HG03196 (cell line): ENCODE data around the gene ALX4.

Source experiments
- ATAC-seq: cut with Tn5 transposase; IDR thresholded peaks from one replicate; pipeline ENCODE4 v1.9.1; 2021; ENCODE audit not compliant: unreplicated experiment

The ALX4 gene

GRCh38 chr11:44335919-44336318 is 26.0 kb upstream of the ALX4 start:
- no peak for ATAC-seq

- ATAC-seq: no peak
Observed at GRCh38 chr11:44335052-44335760, 25.3 kb upstream of the ALX4 start.

- no peak for ATAC-seq
Observed at GRCh38 chr11:44334356-44335004, 24.5 kb upstream of the ALX4 start.

GRCh38 chr11:44333271-44334218 is 23.6 kb upstream of the ALX4 start:
- no peak for ATAC-seq

- no peak for ATAC-seq
Observed at GRCh38 chr11:44332665-44333064, 22.7 kb upstream of the ALX4 start.

- ATAC-seq: no peak
Observed at GRCh38 chr11:44329472-44330230, 19.7 kb upstream of the ALX4 start.

- ATAC-seq: no peak
Observed at GRCh38 chr11:44328138-44328660, 18.3 kb upstream of the ALX4 start.

- no peak for ATAC-seq
Observed at GRCh38 chr11:44327730-44328129, 17.8 kb upstream of the ALX4 start.

- no peak for ATAC-seq
Observed at GRCh38 chr11:44326615-44327475, 16.9 kb upstream of the ALX4 start.

- ATAC-seq: no peak
Observed at GRCh38 chr11:44325698-44326097, 15.8 kb upstream of the ALX4 start.

GRCh38 chr11:44324749-44325525 is 15.0 kb upstream of the ALX4 start:
- ATAC-seq: no peak

- ATAC-seq: no peak
Observed at GRCh38 chr11:44324222-44324621, 14.3 kb upstream of the ALX4 start.

- no peak for ATAC-seq
Observed at GRCh38 chr11:44322243-44322642, 12.3 kb upstream of the ALX4 start.

GRCh38 chr11:44321059-44321458 is 11.1 kb upstream of the ALX4 start:
- no peak for ATAC-seq

- ATAC-seq: no peak
Observed at GRCh38 chr11:44320289-44320973, 10.5 kb upstream of the ALX4 start.

GRCh38 chr11:44319552-44320288 is 9.8 kb upstream of the ALX4 start:
- ATAC-seq: no peak

GRCh38 chr11:44319170-44319551 is 9.2 kb upstream of the ALX4 start:
- ATAC-seq: no peak

- no peak for ATAC-seq
Observed at GRCh38 chr11:44318369-44318768, 8.4 kb upstream of the ALX4 start.
